ENCODE measurements around the gene CDC23. TPM values are rescaled to one million over a fixed set of nuclear protein-coding genes. Genes with fewer than 3 reads are reported as not detected.

Gene CDC23
- total RNA-seq, 1 experiment from 2014 or later: 41.3 TPM

DNA sequence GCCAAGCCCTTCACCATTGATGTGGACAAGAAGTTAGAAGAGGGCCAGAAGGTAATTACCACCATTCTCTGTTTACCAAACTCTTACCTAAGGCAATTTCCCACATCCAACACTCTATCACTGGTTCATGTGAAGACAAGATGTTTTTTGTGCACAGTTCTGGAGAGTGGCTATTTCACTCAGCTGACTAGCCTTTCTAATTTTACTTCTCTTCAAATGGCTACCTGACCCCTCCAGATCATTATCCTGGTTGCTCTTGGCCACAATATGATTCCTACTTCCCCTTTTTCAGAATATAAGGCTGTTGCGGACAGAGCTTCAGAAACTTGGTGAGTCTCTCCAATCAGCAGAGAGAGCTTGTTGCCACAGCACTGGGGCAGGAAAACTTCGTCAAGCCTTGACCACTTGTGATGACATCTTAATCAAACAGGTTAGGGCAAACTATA is 27.1 kb downstream of the CDC23 start:
- H3K4me2 ChIP-seq (ENCODE audit: insufficient read depth, insufficient read length, low read length): no peak overlapping the region
- no peak overlapping the region for H3T11ph ChIP-seq (ENCODE audit: low read length)
- H2AFZ ChIP-seq (ENCODE audit: low read length): no peak overlapping the region
- no CpG with 5 or more reads among the region's 2 CpGs for WGBS (ENCODE audit: extremely low coverage, insufficient read length, low lambda C conversion rate)
- Mint-ChIP-seq H3K36me3 (ENCODE audit: insufficient read depth in 1 of 3, low read depth in 3 of 3) (peaks cover 51 to 94% (median 91%) of the 10 kb centered on the region in 3 experiments; a peak in 6 of 7 replicates), H3K4me1 (no peaks in the 10 kb centered on the region), H3K27ac (no peak overlapping the region; a peak in 1 of 7 replicates), H3K9me3 (no peaks in the 10 kb centered on the region), H3K4me3 (no peak overlapping the region), H3K27me3 (ENCODE audit: low read depth) (no peaks in the 10 kb centered on the region)
- H4K91ac ChIP-seq (ENCODE audit: insufficient read length, low read depth, low read length): no peak overlapping the region
- no peaks in the 10 kb centered on the region for H3K23me2 ChIP-seq (ENCODE audit: insufficient read length, low read depth, low read length, poor library complexity, severe bottlenecking)
- H3K27me3 ChIP-seq (ENCODE audit: insufficient read depth, low read length): no peaks in the 10 kb centered on the region
- H3K79me2 ChIP-seq (ENCODE audit: insufficient read depth, low read length): no peaks in the 10 kb centered on the region
- TF ChIP-seq, protein P1, sequence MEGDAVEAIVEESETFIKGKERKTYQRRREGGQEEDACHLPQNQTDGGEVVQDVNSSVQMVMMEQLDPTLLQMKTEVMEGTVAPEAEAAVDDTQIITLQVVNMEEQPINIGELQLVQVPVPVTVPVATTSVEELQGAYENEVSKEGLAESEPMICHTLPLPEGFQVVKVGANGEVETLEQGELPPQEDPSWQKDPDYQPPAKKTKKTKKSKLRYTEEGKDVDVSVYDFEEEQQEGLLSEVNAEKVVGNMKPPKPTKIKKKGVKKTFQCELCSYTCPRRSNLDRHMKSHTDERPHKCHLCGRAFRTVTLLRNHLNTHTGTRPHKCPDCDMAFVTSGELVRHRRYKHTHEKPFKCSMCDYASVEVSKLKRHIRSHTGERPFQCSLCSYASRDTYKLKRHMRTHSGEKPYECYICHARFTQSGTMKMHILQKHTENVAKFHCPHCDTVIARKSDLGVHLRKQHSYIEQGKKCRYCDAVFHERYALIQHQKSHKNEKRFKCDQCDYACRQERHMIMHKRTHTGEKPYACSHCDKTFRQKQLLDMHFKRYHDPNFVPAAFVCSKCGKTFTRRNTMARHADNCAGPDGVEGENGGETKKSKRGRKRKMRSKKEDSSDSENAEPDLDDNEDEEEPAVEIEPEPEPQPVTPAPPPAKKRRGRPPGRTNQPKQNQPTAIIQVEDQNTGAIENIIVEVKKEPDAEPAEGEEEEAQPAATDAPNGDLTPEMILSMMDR (conservative IDR thresholded peaks at IDR 0.05): no peak
- H3K4me1 ChIP-seq (ENCODE audit: insufficient read depth, low read length): no peaks in the 10 kb centered on the region
- H3K27ac ChIP-seq (ENCODE audit: insufficient read length, low read depth, low read length): no peak overlapping the region
- no peak overlapping the region for H3K9ac ChIP-seq (ENCODE audit: extremely low read depth, insufficient read length, low read length)
- no peaks in the 10 kb centered on the region for H4K20me1 ChIP-seq (ENCODE audit: control insufficient read depth, insufficient read depth, insufficient read length)
- H4K8ac ChIP-seq (replicated peaks; ENCODE audit: insufficient read length, low read depth, low read length): no peak overlapping the region
- H3K56ac ChIP-seq (ENCODE audit: insufficient read length, low read depth, low read length): no peak overlapping the region
- no peak overlapping the region for H2BK120ac ChIP-seq (ENCODE audit: low read depth, low read length, poor library complexity, severe bottlenecking)
- no peak overlapping the region for H2BK5ac ChIP-seq (ENCODE audit: insufficient read length, low read length)
- no peaks in the 10 kb centered on the region for H3K79me1 ChIP-seq (ENCODE audit: insufficient read depth, low read depth, low read length, poor library complexity, severe bottlenecking)
- no peak overlapping the region for H3K18ac ChIP-seq (ENCODE audit: insufficient read length, low read depth, low read length)
- no peaks in the 10 kb centered on the region for H3K9me3 ChIP-seq (ENCODE audit: control insufficient read depth, low read depth, low read length)
- DNase-seq: no peak
- no peak overlapping the region for H2BK12ac ChIP-seq (ENCODE audit: insufficient read length, low read depth, low read length)
- no peak overlapping the region for H2AK5ac ChIP-seq (ENCODE audit: insufficient read length, low read length)
- H3K14ac ChIP-seq (ENCODE audit: insufficient read depth, low read length): no peak overlapping the region
- no peak overlapping the region for H3K4ac ChIP-seq (ENCODE audit: low read depth, low read length)
- no peak overlapping the region for H4K5ac ChIP-seq (ENCODE audit: insufficient read length, low read depth, low read length)
- no peak overlapping the region for H2BK15ac ChIP-seq (ENCODE audit: low read depth, low read length)
- H2BK20ac ChIP-seq (ENCODE audit: low read depth, low read length, poor library complexity, severe bottlenecking): no peak overlapping the region
- H3K23ac ChIP-seq (ENCODE audit: insufficient read length, low read depth, low read length): no peak overlapping the region

All from H9 (cell line).